C4-2B (cell line): Measurements from ENCODE around the gene SLC27A2.
A peak's percentile ranks its signal among the peaks of the same experiment; 100 is the strongest.
"Not testable (repeated sequence)": the region's sequence is repeated elsewhere in the genome, so short reads cannot be mapped to it uniquely, and the experiment has no call there.

Experiments
- H3K27ac ChIP-seq: fragments of 450-650 bp; 2 replicates; pipeline ENCODE4 v1.5.1; 2017
- CTCF ChIP-seq: fragments of 450-650 bp; conservative IDR thresholded peaks from 2 replicates; pipeline ENCODE4 v1.5.1; 2017; ENCODE audit warnings: mild to moderate bottlenecking
- ZFX ChIP-seq: fragments of 450-650 bp; IDR thresholded peaks from 2 replicates; pipeline ENCODE4 v1.6.1; 2017

SLC27A2 gene

GRCh38 chr15:50181969-50182218, at the start of gene SLC27A2:
TSS of gene SLC27A2 (plus strand) at chr15:50182196. CDS start at chr15:50182428, 232 bp downstream.
- TF ChIP-seq ZFX: no peak
- peak; percentile 75 for TF ChIP-seq CTCF
- peak within 1 kb of the TSS; percentile 57 for H3K27ac ChIP-seq

GRCh38 chr15:50132251-50132984, 49.6 kb upstream of the SLC27A2 start:
- H3K27ac ChIP-seq: not testable (repeated sequence)

GRCh38 chr15:50134524-50135024, 47.4 kb upstream of the SLC27A2 start:
- H3K27ac ChIP-seq: no peak overlapping the region
- TF ChIP-seq CTCF: no peak
- no peak for TF ChIP-seq ZFX

GRCh38 chr15:50135031-50135551, 46.9 kb upstream of the SLC27A2 start:
- no peak overlapping the region for H3K27ac ChIP-seq
- TF ChIP-seq ZFX (no peak), CTCF (no peak)

- H3K27ac ChIP-seq: no peak overlapping the region
- TF ChIP-seq CTCF (no peak), ZFX (no peak)
Observed at GRCh38 chr15:50137330-50137761, 44.6 kb upstream of the SLC27A2 start.

- TF ChIP-seq CTCF (no peak), ZFX (no peak)
- H3K27ac ChIP-seq: no peak overlapping the region
Observed at GRCh38 chr15:50137893-50138292, 44.1 kb upstream of the SLC27A2 start.

GRCh38 chr15:50138391-50138790, 43.6 kb upstream of the SLC27A2 start:
- H3K27ac ChIP-seq: no peak overlapping the region
- TF ChIP-seq CTCF (peak; percentile 29), ZFX (no peak)

GRCh38 chr15:50140098-50140497, 41.9 kb upstream of the SLC27A2 start:
- TF ChIP-seq CTCF (no peak), ZFX (no peak)
- H3K27ac ChIP-seq: no peak overlapping the region
